Panc1 (cell line): ENCODE results near the gene VSNL1. TPM values are rescaled to one million over a fixed set of nuclear protein-coding genes. Genes with fewer than 3 reads are reported as not detected.

Experiments used
- ATAC-seq: fragments of 200-7000 bp; cut with Tn5 transposase; 2 replicates; pipeline ENCODE4 v1.9.1; 2020; ENCODE audit warnings: mild to moderate bottlenecking, moderate library complexity
- BruUV-seq: library from RNA; stranded (reverse); fragments of 400-500 nt; replicated peaks from 2 replicates; lab custom pipeline; 2021; lab: Mats Ljungman, UMichigan
- CTCF ChIA-PET: fragments of 300-600 bp; sonication (Branson Sonifier 250); formaldehyde crosslinking; loops from one replicate; lab custom pipeline; 2022; ENCODE audit warnings: antibody characterized with exemption; lab: Charles Lee
- POLR2A ChIA-PET: fragments of 300-600 bp; sonication (Branson Sonifier 250); formaldehyde crosslinking; loops from one replicate; lab custom pipeline; 2022; ENCODE audit warnings: antibody characterized with exemption; lab: Charles Lee
- DNase-seq: peaks from one replicate; pipeline ENCODE4 v3.0.0-alpha.2; 2010; ENCODE audit warnings: low read depth, low spot score
- H3K27ac ChIP-seq: 2 replicates; pipeline ENCODE4 v1.5.1; 2011; ENCODE audit warnings: mild to moderate bottlenecking, low read length, inconsistent platforms
- H3K27me3 ChIP-seq: fragments of 200-500 bp; sonication (Bioruptor generic); 2 replicates; pipeline ENCODE4 v1.6.0; 2014; ENCODE audit warnings: low read length, inconsistent platforms; ENCODE audit not compliant: control insufficient read depth, insufficient read depth
- H3K36me3 ChIP-seq: fragments of 200-500 bp; sonication (Bioruptor generic); 2 replicates; pipeline ENCODE4 v1.5.1; 2014; ENCODE audit warnings: inconsistent platforms, mild to moderate bottlenecking, low read length, moderate library complexity; ENCODE audit not compliant: control insufficient read depth, insufficient read depth
- H3K4me1 ChIP-seq: 2 replicates; pipeline ENCODE4 v1.5.1; 2011; ENCODE audit warnings: inconsistent platforms, mild to moderate bottlenecking, low read length, moderate library complexity; ENCODE audit not compliant: control insufficient read depth, insufficient read depth
- H3K4me3 ChIP-seq, 2 experiments: 2 replicates each; pipeline ENCODE4 v1.5.1; 2011 to 2012; ENCODE audit warnings: low read depth in 2 of 2, low read length in 2 of 2, mild to moderate bottlenecking in 2 of 2, inconsistent platforms in 1 of 2, moderate library complexity in 1 of 2
- H3K9me3 ChIP-seq: fragments of 200-500 bp; sonication (Bioruptor generic); 2 replicates; pipeline ENCODE4 v1.5.1; 2014; ENCODE audit warnings: low read depth, mild to moderate bottlenecking, inconsistent platforms, low read length, moderate library complexity; ENCODE audit not compliant: control insufficient read depth, insufficient read depth
- POLR2AphosphoS5 ChIP-seq: IDR thresholded peaks from 2 replicates; pipeline ENCODE4 v1.6.1; 2012; ENCODE audit warnings: mild to moderate bottlenecking, low read depth, low read length, moderate library complexity
- SIN3A ChIP-seq: IDR thresholded peaks from 2 replicates; pipeline ENCODE4 v1.6.1; 2012; ENCODE audit warnings: low read depth, mild to moderate bottlenecking, low read length, moderate library complexity, borderline replicate concordance; ENCODE audit not compliant: insufficient read depth
- TCF7L2 ChIP-seq: IDR thresholded peaks from 2 replicates; pipeline ENCODE4 v1.6.1; 2011; ENCODE audit warnings: mild to moderate bottlenecking, low read depth, low read length, inconsistent platforms
- in situ Hi-C: cut with HindIII; loops from 2 replicates; pipeline ENCODE4 v1.10.0; 2016; ENCODE audit warnings: low sequenced_read_pairs, low pct_unique_long_range_greater_than_20kb
- intact Hi-C: fragments of 100-400 bp; cut with micrococcal nuclease; formaldehyde crosslinking; loops from one replicate; pipeline ENCODE4 v1.10.0; 2022; ENCODE audit not compliant: unreplicated experiment
- total RNA-seq: library from RNA; stranded (reverse); gene quantifications from one replicate; pipeline ENCODE4 v1.2.1, GENCODE V29; 2021; ENCODE audit not compliant: unreplicated experiment
- TF ChIP-seq, protein P1 (sequence below), 2 experiments: IDR thresholded peaks; 2 replicates each; pipeline ENCODE4 v1.6.1; 2011 to 2012; ENCODE audit warnings: low read depth in 2 of 2, control low read depth in 1 of 2, low read length in 1 of 2, mild to moderate bottlenecking in 1 of 2, moderate library complexity in 1 of 2; ENCODE audit not compliant: insufficient read depth in 1 of 2
- TF ChIP-seq, protein P2 (sequence below): fragments of 450-650 bp; IDR thresholded peaks from 2 replicates; pipeline ENCODE4 v1.5.1; 2017; ENCODE audit warnings: mild to moderate bottlenecking

The VSNL1 gene
- total RNA-seq, 1 experiment from 2014 or later: not detected

DNA sequence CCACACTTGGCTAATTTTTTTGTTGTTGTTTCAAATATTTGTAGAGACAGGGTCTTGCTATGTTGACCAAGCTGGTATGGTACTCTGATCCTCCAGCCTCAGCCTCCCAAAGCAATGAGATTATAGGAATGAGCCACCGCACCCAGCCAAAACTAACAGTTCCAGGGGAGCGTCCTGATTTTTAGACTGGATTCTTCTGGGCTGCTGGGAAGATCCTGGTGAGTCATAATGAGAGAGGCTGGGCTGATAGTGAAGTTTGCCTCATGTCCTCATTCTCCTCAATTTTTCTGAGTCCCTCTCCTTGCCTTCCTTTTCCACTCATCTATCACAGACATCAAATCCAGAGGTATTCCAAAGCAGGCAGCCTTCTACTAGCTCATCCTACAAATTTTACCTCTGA lies 81.3 kb downstream of the VSNL1 start:
- intact Hi-C loops (no loop called here), in situ Hi-C loops (no loop called here)
- Histone ChIP-seq H3K27me3 (no peaks in the 10 kb centered on the region), H3K9me3 (no peaks in the 10 kb centered on the region), H3K36me3 (no peaks in the 10 kb centered on the region), H3K4me1 (no peaks in the 10 kb centered on the region), H3K27ac (no peak overlapping the region), H3K4me3 (no peak overlapping the region)
- ATAC-seq (no peak), DNase-seq (no peak)
- CTCF ChIA-PET: no interaction called here
- TF ChIP-seq, protein P1, sequence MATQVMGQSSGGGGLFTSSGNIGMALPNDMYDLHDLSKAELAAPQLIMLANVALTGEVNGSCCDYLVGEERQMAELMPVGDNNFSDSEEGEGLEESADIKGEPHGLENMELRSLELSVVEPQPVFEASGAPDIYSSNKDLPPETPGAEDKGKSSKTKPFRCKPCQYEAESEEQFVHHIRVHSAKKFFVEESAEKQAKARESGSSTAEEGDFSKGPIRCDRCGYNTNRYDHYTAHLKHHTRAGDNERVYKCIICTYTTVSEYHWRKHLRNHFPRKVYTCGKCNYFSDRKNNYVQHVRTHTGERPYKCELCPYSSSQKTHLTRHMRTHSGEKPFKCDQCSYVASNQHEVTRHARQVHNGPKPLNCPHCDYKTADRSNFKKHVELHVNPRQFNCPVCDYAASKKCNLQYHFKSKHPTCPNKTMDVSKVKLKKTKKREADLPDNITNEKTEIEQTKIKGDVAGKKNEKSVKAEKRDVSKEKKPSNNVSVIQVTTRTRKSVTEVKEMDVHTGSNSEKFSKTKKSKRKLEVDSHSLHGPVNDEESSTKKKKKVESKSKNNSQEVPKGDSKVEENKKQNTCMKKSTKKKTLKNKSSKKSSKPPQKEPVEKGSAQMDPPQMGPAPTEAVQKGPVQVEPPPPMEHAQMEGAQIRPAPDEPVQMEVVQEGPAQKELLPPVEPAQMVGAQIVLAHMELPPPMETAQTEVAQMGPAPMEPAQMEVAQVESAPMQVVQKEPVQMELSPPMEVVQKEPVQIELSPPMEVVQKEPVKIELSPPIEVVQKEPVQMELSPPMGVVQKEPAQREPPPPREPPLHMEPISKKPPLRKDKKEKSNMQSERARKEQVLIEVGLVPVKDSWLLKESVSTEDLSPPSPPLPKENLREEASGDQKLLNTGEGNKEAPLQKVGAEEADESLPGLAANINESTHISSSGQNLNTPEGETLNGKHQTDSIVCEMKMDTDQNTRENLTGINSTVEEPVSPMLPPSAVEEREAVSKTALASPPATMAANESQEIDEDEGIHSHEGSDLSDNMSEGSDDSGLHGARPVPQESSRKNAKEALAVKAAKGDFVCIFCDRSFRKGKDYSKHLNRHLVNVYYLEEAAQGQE (IDR thresholded peaks at IDR 0.05; ENCODE audit: insufficient read depth in 1 of 2, low read depth in 2 of 2, low read length in 1 of 2): no peak
- TF ChIP-seq SIN3A (no peak), POLR2AphosphoS5 (no peak), TCF7L2 (no peak)
- TF ChIP-seq, protein P2, sequence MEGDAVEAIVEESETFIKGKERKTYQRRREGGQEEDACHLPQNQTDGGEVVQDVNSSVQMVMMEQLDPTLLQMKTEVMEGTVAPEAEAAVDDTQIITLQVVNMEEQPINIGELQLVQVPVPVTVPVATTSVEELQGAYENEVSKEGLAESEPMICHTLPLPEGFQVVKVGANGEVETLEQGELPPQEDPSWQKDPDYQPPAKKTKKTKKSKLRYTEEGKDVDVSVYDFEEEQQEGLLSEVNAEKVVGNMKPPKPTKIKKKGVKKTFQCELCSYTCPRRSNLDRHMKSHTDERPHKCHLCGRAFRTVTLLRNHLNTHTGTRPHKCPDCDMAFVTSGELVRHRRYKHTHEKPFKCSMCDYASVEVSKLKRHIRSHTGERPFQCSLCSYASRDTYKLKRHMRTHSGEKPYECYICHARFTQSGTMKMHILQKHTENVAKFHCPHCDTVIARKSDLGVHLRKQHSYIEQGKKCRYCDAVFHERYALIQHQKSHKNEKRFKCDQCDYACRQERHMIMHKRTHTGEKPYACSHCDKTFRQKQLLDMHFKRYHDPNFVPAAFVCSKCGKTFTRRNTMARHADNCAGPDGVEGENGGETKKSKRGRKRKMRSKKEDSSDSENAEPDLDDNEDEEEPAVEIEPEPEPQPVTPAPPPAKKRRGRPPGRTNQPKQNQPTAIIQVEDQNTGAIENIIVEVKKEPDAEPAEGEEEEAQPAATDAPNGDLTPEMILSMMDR: no peak
- POLR2A ChIA-PET: interaction anchor here (0.7 kb wide), 1 partner anchor 150 kb away, joined by 6 read pairs; no protein-coding TSS in a partner anchor
- BruUV-seq: no TSS peak

DNA sequence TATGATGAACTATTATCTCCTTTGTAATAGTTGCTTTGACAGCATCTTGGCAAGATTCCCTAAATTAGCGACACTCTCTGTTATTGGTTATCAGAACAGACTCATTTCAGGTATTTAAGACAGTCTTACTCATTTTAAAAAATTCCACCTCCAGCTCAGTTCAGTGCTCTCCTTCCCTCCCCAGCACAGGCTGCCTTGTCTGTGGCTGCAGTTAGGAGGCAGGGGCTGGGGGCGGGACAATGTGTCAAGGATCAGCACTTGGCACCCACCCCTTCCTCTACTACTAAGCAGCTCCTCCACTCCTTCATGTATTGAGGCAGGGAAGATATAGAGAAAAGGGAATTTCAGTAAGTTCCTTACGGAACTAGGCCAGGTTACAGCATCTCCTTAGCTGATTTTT lies 85.0 kb downstream of the VSNL1 start:
- Histone ChIP-seq H3K4me3 (no peak overlapping the region), H3K36me3 (no peaks in the 10 kb centered on the region), H3K4me1 (no peaks in the 10 kb centered on the region), H3K27me3 (no peaks in the 10 kb centered on the region), H3K27ac (no peak overlapping the region), H3K9me3 (no peaks in the 10 kb centered on the region)
- intact Hi-C loops (no loop called here), in situ Hi-C loops (no loop called here)
- POLR2A ChIA-PET: interaction anchor here (0.6 kb wide), 1 partner anchor 60 kb away, joined by 12 read pairs; no protein-coding TSS in a partner anchor
- no TSS peak for BruUV-seq
- no peak for DNase-seq
- no peak for TF ChIP-seq TCF7L2
- TF ChIP-seq, protein P2: no peak
- TF ChIP-seq SIN3A: no peak
- TF ChIP-seq, protein P1 (IDR thresholded peaks at IDR 0.05; ENCODE audit: insufficient read depth in 1 of 2, low read depth in 2 of 2, low read length in 1 of 2): no peak
- ATAC-seq: no peak
- CTCF ChIA-PET: no interaction called here
